ENCODE data around the gene SYCP2.

Gene SYCP2

GRCh38 chr20:59940956-59941294 is 7.5 kb upstream of the SYCP2 start:
- DNase-seq (ENCODE audit: low spot score), result no peak

- peak; percentile 90 for DNase-seq (ENCODE audit: low spot score)
These were observed 6.9 kb upstream of the SYCP2 start, which contains the start of the genes FAM217B and PPP1R3D for GRCh38 chr20:59940129-59940955. Gene FAM217B, plus strand, starts transcription at chr20:59940389. Its CDS starts 3,555 bp downstream, at chr20:59943944. Gene PPP1R3D, minus strand, starts transcription at chr20:59940305. Its CDS starts 374 bp downstream, at chr20:59939931.

GRCh38 chr20:59939879-59940128 is 6.4 kb upstream of the SYCP2 start:
- no peak for DNase-seq (ENCODE audit: low spot score)

DNA sequence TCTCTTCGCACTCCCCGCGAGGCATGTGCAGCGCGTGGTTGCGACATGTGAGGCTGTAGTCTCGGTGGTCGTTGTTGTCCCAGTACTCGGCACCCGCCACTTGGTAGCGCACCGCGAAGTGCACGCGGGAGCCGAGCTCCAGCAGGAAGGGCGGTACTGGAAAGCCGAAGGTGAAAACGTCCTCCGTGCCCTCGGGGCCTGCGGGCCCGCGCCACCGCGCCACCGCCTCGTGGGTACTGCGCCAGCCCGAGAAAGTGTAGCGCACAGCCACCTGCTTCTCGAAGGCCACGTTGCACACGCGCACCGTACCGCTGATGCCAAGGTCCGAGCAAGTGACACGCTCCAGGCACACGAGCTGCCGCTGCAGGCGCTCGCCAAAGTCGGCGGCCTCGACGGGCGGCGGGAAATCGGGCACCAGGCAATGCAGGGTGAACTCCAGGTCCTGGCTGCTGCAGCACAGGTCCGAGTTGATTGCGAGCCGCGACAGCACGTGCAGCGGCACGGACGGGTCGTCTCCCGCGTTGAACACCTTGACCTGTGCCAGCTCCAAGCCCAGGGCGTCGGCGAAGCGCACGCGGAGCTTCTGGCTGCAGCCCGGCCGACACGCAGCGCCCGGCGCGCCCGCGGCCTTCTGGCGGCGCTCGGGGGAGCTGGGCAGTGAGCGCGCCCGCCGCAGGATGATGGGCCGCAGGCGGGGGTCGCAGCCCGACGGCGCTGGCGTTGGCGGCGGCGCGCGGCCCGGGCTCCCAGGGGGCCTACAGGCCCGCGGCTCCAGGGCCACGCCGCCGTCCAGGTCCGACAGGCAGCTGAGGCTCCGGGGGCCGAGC is 5.8 kb upstream of the SYCP2 start:
- DNase-seq (ENCODE audit: low spot score), result no peak

GRCh38 chr20:59938696-59939051 is 5.2 kb upstream of the SYCP2 start:
- DNase-seq (ENCODE audit: low spot score), result no peak

DNA sequence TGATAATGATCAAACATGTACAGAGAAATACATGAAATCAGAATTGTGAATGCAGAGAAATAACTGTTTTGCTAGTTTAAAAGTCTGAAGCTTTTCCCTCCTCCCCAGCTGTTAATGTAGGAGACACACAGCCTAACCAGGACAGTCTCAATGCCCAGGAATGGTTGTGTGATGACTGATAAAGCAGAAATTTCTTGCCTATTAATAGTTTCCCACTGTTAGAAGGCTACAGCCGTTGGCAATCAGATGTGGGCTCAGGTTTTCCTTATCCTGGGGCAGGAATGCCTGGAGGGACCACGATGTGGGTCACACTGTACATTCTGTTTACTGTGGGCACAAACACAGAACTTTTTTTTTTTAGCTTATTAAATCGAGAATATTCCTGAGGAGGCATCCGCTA is 4.8 kb upstream of the SYCP2 start:
- no peak for DNase-seq (ENCODE audit: low spot score)

DNA sequence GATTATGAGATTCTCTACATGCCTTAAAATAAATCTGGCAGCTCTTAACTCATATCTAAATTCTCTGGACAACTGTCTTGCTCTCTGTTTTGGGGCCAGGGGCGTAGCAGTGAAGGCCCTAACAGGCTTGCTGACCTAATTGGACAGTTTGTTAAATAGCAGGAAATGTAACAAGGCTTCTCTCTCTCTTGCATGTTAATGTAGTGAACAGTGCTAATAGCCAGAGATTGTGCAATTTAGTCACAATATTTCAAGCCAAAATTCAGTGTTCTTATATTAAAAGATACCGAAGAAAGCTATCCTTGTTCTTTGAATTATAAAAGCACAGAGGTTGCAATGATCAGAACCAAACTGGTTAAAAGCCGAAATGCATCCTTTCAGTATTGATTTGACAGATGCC is 3.7 kb upstream of the SYCP2 start:
- DNase-seq (ENCODE audit: low spot score), result no peak

GRCh38 chr20:59936409-59936808 is 3.0 kb upstream of the SYCP2 start:
- no peak for DNase-seq (ENCODE audit: low spot score)

DNA sequence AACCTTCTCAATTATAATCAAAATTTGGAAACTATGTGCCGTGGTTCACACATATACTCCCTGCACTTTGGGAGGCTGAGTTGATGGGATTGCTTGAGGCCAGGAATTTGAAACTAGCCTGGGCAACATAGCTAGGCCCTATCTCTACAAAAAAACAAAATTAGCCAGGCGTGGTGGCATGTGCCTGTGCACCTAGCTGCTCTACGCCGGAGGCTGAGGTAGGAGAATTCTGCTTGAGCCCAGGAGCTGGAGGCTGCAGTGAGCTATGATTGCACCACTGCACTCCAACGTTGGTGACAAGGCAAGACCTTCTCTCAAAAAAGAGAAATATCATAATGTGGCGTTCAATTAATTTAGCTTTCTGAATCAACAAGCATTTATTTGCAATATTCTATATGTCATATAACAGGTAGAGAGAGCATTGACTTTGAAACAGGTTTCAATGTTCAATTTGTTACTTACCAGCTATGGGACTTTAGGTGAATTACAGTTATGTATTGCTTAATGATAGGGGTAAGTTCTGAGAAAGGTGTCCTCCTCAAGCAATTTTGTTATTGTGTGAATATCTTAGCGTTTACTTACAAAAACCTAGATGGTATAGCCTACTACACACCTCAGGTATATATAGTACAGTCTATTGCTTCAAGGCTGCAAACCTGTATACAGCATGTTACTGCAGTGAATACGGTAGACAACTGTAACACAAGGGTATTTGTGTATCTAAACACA is 2.2 kb upstream of the SYCP2 start:
- DNase-seq (ENCODE audit: low spot score), result no peak

DNA sequence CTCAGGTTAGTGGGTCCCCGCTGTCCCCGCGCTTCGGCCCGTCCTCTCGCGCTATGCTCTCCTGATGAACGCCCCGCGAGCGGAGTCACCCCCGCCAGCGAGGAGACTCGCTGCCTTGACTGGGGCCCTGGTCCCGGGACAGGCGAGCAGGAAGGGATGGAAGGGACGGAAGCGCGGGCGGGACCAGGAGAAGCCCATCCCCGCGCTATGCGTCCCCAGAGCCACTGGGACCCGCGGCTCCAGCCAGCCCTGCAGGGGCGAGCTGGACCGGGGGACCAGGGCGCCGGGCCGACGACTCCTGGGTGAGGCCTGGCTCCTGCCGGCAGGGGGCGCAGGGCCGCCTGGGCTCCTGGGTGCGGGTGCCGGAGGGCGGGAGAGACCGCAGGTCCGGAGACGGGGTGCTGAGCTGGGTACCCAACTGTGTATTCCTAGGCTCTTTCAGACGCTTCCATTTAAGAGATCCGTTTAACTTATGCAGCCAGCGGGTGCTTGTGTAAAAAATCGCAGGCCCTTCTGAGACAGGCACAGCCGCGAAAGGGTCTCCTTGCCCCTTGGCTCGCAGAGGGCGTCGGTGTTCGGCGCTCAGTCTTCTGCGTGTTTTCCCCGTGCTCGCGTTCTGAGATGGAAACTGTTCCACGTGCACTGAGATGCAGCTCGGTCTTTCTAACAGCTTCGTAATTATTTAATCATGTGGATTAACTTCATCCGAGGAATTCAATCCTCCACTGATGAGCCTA is 580 bp upstream of the SYCP2 start:
- peak; percentile 69 for DNase-seq (ENCODE audit: low spot score)

DNA sequence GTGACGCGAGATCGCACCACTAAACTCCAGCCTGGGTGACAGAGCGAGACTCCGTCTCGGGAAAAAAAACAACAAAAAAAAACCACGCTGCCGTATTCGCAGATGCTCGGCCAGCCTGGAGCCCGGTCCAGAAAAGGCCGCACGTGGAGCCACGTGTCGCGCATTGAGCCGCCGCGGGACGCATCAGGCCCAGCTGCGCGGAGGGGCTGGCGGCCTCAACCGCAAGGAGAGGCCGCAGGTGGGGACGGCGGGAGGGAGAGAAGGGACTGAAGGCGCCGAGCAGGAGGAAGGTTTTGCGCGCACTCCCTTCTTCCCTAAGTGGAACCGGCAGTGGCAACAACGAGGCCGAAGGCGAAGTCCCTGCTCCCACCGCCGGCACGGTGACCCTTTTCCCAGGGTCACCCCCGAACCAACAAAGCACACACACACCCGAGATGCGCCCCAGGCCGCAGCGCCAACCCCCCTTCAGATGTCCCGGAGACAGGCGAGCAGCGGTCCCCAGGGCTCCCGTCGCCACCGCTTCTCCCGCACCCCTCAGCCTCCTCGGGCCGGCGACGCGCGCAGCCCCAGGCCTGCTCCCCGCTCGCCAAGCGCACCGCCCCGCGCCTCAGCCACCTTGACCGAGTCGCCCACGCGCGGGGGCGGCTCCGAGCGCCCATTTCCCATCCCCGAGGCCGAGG is 681 bp downstream of the SYCP2 start:
- no peak for DNase-seq (ENCODE audit: low spot score)

GRCh38 chr20:59931511-59932312 is 1.7 kb downstream of the SYCP2 start:
- no peak for DNase-seq (ENCODE audit: low spot score)

GRCh38 chr20:59925899-59926298 is 7.5 kb downstream of the SYCP2 start:
- DNase-seq (ENCODE audit: low spot score), result no peak

DNA sequence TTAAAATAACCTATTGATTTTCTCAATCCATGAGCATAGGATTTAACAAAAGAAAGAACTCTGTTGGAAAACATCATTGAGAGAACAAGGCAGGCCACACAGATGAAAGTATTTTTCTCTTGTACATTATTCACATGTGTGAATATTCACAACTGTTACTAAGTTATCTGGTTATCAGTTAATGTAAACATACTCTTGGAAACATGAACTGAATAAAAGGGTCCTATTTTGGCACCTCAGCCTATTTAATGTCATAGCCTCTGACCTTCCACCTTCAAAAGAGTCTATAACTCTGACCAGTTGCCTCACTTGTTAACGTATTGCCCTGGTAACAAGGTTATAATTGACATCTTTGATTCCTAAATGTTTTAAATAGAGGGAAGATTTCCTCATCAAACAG is 8.1 kb downstream of the SYCP2 start:
- no peak for DNase-seq (ENCODE audit: low spot score)

GRCh38 chr20:59923514-59923913 is 9.9 kb downstream of the SYCP2 start:
- DNase-seq (ENCODE audit: low spot score), result no peak

DNA sequence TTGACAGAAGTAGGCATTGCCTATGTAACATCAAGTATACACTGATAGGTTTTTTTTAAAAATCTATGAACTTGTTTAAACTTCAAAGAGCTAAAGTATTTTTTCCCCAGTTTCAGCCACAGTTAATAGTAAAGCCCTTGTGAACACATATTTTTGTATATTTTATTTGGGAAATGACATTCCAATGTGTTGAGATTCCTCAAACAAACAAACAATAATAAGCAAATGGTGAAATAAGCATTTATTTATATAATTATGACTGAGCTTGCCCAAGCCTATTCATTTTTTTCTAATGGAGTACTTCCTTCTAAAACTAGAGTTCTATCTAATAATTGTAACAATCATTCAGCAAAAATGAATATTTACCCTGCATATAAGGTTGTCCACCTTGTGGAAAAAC is 12.5 kb downstream of the SYCP2 start:
- DNase-seq (ENCODE audit: low spot score), result no peak

DNA sequence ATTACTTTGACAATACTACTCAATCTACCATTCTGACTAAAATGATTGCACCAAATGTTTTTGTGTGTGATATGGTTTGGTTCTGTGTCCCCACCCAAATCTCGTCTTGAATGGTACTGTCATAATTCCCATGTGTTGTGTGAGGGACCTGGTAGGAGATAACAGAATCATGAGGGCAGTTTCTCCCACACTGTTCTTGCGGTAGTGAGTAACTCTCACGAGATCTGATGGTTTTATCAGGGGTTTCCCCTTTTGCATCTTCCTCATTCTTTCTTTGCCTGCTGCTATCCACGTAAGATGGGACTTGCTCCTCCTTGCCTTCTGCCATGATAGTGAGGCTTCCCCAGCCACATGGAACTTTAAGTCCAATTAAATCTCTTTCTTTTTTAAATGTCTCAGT is 20.8 kb downstream of the SYCP2 start:
- no peak for DNase-seq (ENCODE audit: low spot score)

DNA sequence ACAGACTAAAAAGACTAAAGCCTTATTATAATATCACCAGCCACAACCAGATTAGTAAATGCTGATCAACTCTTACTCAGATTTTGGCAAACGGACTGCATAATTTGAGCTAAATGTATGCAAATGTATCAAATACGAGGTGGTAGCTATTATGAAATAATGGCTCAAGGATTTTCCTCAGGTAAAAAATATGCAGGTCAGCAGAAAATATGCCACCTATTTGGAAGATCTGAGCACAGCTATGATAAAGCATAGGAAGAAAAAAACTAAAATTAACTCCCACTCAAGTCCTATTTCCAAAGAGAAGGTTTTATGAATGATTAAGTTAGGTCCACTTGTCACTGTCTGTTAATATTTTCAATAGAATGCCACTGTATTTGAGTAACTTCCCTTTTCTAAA is 22.4 kb downstream of the SYCP2 start:
- DNase-seq (ENCODE audit: low spot score), result no peak

DNA sequence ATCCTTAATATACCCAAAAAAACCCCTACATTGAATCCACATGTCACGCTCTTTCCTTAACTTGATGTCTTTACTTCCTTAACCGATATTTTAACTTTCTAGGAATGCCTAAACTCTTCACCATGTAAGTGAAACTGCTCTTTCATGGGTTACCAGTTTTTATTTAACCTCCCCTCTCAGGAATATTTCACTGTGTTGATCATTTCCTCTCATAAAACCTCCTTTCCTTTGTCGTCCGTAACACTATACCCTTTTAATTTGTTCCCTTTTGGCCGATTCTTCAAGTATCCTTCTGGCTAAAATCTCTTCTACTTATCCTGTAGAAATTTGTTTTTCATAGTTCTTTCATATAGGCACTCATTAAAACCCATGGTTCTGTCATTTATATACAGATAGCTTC is 24.6 kb downstream of the SYCP2 start:
- no peak for DNase-seq (ENCODE audit: low spot score)

- no peak for DNase-seq (ENCODE audit: low spot score)
These were observed 29.8 kb downstream of the SYCP2 start for GRCh38 chr20:59903621-59904020.

- DNase-seq (ENCODE audit: low spot score), result no peak
These were observed 31.0 kb downstream of the SYCP2 start for GRCh38 chr20:59902470-59902869.

Data from CD4-positive, alpha-beta T cell treated with Interleukin-6 at 100 ng/mL for 8 hours (primary cell).